GM18873 (cell line): ENCODE measurements around the gene CSNK1E.

Experiments
- ATAC-seq: cut with Tn5 transposase; IDR thresholded peaks from one replicate; pipeline ENCODE4 v1.9.1; 2021; ENCODE audit warnings: mild to moderate bottlenecking, moderate library complexity, moderate number of reproducible peaks; ENCODE audit not compliant: unreplicated experiment, low FRiP score

Gene CSNK1E

DNA sequence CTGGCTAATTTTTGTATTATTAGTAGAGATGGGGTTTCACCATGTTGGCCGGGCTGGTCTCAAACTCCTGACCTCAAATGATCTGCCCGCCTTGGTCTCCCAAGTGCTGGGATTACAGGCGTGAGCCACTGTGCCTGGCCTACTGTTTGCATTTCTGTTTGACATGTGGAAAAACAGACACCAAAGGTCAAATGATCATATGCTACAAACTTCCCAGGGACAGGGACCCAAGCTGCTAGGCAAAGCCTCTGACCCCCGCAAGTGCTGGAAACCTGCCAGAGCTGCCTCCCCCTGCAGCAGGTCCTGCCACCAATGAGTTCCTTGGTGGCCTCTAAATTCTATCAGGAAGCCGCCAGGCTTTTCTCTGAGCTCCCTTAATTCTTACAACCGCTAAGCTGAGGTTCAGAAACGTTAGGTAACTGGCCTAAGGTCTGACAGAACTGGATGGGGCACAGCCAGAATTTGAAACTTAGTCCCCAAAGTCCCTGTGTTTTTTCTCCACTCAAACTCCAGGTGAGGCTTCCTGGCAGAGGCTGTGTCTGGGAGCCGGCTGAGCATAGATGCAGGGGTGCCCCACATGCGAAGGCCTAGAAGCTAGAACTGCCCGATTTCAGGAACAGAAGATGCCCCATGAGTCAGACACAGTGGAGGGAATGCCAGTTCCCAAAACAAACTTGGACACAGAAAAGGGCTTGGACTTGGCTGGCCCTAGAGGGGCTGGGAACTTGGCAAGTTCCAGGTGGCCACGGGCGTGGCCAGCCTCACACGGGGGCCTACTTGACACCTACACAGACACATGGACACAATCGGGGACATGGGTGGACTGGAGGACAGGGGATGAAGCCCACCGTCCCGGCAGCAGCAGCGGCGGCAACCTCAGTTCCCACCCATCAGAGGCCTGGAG is 7.4 kb downstream of the CSNK1E start:
- no peak for ATAC-seq

DNA sequence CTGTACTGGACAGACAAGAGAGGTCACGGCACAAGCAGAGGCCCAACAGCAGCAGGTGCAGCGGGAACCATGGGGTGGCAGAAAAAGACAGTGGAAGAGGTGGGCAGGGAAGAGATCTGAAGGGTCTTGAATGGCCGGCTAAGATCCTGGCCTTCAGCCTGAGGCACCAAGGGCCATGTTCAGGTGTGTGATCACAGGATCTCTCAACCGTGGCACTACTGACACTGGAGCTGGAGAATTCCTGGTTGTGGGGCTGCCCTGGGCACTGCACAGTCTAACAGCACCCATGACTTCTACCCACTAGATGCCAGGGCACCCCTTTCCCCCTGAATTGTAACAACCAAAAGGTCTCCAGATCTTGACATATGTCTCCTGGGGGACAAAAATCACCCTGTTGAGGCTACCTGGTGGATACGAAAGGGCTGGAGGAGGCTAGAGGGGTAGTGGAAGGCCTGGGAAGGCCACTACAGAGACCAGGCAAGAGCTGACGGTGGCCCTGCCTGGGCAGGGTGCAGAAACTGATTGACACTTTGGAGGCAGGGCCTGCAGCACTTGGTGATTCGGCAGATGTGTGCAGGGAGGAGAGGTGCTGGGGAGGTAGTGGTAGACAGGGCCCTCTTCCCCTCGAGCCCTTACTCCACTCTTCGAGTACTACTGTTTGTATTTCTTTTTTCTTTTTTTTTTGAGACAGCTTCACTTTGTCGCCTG is 8.3 kb downstream of the CSNK1E start:
- ATAC-seq = no peak

DNA sequence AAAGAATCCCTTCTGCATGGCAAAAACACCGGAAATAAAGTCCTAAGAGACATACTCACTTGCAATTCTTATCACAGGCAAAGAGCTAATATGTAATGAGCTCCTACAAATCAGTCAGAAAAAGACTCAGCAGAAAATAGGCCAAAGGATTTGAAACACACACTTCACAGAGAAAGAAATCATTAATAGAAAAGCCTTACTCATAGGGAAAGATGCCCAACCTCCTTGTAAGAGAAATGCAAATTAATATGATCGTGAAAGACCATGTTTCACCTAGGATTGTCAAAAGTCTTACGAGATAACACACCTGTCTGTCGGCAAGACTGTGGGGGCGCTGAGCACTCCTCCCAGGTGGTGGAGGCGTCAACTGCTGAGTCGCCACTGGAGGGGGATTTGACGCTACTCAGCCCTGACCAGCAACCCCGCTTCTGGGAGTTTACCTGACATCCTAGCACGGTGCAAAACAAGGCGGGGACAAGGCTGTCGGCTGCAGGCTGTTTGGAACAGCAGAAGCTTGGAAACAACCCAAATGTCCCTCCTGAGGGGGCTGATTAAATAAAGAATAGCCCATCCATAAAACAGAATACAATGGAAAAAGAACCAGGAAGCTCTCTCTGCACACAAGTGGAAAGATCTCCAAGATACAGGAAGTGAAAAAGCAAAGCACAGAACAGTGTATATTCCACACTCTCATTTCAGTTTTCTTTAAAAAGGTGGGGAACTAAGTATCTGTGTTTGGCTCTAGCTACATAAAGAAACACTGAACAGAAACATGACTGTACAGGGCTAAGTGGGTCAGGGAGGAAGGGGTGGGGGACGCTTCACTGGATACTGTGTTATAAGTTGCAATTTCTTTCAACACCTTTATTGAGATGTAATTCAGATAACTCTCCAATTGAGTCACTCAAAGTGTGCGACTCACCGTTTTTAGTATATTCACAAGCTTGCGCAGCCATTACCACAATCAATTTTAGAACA is 11.5 kb downstream of the CSNK1E start:
- peak; percentile 51 for ATAC-seq

DNA sequence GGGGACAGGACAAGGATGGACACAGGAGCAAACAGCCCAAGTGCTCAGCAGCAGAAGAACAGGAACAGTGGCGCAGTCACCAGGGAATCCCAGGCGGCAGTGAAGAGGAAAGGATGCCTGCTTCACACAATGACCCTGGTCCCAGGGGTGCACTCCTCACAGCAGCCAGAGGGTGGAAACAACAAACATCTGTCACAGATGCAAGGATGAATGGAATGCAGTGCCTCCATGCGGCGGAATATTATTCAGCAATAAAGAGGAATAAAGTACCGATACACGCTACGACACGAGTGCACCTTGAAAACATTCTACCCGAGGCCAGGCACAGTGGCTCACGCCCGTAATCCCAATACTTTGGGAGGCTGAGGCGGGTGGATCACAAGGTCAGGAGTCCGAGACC is 12.7 kb downstream of the CSNK1E start:
- no peak for ATAC-seq

DNA sequence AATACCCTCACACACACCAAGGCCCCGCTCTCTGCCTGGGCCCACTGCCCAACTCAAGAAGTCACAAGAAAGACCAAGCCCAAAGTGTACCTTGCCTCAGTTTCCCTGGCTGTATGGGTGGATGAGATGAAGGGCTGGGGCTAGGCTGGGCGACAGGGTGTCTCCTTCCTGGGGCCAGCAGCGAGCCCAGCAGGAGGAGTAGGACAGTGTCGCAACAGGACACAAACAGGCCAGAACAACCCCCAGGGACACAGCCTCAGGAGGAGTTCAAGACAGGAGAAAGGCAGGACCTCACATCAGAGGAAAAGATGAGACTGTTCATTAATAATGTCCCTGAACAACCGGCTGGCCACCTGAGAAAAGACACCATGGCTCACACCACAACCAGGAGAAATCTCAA is 13.3 kb downstream of the CSNK1E start:
- ATAC-seq = no peak

DNA sequence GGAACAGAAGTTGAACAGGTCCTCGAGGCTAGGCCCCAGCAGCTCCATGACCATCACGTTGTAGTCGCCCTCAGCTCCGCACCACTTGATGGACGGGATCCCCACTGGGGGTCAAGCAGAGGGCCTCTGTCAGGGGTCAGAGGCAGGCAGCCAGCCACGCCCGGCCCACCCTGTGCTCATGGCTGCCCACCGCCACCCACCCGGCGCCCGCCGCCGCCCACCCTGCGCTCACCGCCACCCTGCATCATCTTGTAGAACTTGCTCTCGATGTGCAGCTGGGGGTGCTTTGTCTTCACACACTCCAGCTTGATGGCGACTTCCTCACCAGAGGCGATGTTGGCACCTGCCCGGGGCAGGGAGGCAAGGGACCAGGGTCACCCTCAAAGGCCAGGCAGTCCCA is 14.3 kb downstream of the CSNK1E start:
- ATAC-seq = no peak

DNA sequence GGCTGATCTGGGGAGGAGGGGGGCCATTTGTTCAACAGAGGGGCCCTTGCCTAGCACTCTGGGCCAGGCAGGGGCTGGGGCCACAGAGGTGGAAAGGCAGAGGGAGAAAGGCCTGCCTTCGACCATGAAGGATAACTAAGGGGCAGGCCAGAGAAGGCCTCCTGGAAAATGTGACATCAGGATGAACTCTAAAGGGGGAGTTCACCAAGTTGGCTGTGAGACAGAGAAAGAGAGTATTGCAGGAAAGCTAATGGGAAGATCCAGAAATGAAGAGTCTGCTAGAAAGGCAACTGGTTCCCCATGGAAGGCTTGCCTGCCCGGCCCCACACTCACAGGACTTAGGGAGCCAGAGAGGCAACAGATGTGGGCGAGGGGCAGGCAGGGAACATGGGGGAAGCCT is 16.3 kb downstream of the CSNK1E start:
- ATAC-seq = no peak

DNA sequence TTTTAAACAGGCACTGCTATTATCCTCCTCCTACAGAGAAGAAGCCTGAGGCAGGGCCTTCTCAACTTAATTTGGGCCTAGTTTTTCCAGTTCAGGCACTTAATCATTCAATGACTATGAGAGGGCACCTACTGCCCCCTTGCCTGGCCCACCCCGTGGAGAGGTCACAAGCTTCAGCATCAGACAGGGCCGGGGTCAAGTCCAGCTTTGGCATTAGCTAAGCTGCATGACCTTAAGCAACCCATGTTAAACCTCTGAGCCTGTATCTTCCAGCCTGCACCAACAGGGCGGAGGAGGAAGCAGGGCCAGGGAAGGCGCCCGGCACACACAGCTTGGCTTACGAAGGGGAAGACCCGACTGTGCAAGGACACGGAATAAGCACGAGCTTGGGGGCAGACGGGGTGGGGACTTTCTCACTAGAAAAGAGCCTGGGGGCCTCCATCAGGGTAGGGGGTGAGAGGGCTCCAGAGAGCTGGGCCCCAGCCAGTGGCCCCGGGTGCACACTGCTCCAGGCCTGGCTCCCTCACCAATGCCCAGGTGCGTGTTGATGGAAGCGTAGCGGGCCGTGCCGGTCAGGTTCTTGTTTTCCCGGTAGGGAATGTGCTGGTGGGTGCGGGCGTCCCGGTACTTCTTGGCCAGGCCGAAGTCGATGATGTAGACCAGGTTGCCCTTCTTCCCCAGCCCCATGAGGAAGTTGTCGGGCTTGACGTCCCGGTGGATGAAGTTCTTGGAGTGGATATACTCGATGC is 16.9 kb downstream of the CSNK1E start:
- no peak for ATAC-seq

DNA sequence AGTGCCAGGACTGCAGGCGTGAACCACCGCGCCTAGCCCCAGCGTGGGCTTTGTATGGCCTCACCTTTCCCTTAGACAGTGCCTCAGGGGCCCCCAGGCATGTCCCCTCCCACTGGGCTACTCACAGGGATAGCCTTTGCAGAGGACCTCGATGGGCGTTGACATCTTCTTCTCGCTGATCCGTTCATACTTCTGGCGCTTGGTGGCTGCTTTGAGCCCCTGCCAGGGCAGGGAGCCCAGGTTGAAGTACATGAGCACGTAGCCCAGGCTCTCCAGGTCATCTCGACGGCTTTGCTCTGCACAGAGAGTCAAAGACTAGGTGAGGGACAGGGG is 17.5 kb downstream of the CSNK1E start:
- ATAC-seq = no peak

DNA sequence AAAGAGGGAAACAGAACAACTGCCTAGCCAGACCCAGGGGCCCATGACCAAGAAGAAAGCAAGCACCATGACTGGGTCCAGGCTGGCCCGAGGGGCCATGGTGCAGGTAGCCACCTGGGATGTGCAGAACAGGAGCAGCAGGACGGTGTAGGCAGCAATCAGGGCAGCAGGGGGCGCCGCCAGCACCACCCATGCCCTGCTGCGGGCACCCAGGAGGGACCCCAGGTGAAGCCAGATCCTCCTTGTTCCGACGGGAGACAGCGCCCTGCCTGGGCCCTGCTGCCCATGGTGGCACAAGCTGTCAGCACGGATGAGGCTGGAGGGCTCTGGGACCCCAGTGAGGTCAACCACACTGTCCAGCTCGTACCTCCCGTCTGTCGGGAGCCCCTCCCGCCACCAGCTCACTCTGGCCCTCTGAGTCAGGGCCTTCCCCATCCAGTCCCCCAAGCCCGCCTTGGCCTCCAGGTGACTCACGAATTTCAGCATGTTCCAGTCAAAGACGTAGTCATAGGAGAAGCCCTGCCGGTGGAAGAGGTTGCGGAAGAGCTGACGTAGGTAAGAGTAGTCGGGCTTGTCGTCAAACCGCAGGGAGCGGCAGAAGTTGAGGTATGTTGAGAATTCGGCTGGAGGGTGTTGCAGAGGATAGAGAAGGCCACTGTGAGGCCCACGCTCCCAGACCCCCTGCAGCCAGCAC is 18.8 kb downstream of the CSNK1E start:
- ATAC-seq = no peak

DNA sequence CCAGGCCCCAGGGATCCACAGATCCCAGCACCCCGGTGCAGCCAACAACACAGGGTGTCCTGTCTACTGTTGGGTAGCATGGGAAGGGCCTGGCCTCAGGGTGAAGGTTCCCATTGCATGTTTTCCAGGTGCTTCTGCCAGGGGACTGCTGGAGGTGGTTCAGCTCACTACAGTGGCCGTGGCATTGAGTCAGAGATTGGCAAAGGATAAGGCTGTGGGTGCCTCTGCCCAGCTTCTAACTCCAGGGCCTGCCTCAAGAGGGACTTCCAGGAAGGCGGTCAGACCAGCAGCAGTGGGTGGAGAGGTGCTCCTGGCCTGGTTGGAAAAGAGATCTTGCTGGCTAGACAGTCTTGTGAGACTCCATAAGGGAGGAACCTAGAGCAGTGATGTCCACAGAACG is 20.9 kb downstream of the CSNK1E start:
- no peak for ATAC-seq

DNA sequence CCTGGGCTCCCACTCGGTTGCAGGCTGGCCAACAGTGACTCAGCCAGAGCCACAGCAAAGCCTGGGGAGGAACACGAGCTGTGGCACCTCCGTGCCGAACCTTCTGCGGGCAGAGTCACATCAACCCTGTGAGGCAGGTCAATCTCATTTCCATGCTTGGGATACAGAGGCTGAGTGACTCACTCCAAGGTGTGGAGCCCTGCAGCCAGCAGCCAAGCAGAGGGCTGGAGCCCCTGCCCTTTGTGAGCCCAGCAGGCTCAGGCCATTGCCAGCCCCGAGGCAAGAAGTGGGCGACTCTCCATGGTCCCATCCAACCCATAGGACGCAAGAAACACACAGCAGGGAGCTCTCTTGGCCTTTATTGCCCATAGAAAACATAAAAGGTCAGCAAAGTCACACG is 21.4 kb downstream of the CSNK1E start:
- no peak for ATAC-seq

DNA sequence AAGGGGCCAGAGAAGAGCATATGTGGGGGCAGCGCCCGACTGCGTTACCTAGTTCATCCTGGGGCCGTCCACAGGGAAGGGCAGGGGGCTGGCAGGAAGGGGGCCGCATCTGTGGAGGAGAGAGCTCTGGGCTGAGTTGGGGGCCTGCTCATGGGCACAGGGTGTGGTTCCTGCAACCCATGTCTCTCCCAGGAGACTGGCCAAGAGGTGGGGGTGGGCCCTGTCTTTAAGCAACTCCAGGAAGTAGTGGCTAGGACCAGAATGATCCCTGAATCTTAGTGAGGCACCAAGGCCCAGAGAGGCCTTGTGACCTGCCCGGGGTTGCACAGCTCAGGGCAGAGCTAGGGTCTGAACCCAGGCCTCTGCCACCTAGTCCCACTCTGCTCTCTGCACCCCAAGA is 21.9 kb downstream of the CSNK1E start:
- no peak for ATAC-seq

DNA sequence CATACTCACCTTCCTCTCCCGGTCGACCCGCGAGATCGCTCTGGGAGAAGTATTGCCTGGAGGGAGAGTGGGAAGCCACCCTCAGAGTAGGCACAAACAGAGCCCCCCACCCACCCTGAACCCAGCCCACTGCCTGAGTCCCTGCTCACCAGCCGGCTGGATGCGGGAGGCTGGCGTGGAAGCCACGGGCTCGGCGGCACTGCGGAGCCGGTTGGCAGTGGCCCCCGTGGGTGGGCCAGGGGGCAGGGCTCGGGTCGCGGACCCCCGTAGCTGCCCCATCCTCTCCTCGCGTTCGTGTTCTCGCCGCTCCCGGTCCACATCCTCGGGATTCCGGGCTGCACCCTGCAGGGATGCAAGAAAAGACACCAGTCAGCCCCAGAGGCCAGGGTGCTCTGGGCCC is 23.0 kb downstream of the CSNK1E start:
- no peak for ATAC-seq

DNA sequence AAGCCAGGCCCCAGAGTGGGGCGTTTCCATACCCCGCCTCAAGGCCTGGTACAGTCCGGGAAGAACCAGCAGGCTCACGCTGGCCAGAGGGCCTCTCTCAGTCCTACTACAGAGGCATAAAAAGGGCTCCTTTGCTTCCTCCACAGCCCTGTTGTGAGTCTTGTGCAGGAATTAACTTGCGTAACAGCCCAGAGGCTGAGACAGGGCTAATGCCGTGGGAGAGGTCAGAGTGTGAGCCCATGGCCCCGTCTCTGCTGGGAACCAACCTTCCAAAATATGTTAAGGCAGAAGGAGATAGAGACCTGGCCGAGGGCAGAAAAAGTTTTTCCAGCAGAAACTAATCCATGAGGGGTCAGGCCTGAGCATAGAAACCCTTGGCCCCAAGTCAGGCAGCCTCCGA is 24.5 kb downstream of the CSNK1E start:
- no peak for ATAC-seq

DNA sequence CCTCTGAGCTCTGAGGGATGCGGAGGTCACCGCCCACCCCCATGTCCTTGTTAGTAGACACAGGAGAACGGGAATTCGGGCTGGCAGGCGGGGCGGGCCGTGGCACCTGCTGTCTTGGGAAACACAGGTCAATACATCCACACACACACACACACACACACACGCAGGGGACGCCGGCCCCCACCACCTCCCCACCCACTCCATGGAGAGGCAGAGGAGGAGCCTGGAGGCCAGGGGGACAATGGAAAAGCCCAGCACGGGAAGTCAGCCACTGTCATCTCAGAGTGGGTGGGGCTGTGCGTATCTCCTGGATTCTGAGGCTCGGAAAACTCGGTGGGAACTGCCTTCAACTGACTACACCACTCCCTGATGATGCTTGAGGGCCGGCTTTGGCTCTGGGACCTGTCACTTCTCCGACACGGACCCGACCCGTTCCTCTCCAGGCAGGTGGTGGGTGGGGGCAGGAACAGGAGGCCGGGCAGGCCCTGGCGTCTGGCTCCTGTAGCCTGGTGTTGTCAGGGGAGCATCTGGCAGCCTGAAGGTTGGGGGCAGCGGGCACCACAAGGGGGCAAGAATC is 25.9 kb downstream of the CSNK1E start:
- ATAC-seq = no peak

DNA sequence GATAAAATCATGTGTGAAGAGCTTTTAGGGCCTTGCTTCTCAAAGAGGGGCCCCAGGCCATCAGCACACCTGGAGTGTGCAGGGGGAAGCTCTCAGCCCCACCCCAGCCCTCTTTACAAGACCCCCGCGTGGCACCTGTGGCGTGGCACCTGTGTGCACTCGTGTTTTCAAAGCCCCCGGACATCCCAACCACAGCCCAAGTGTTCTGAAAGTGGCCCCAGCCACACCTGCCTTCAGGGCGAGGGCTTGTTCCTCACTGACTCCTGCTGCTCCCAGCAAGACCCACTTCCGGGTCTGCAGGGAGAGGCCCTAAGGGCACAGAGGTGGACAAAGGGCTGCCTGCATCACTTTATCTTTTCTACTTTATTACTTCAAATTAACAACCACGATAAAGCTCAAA is 26.9 kb downstream of the CSNK1E start:
- no peak for ATAC-seq

DNA sequence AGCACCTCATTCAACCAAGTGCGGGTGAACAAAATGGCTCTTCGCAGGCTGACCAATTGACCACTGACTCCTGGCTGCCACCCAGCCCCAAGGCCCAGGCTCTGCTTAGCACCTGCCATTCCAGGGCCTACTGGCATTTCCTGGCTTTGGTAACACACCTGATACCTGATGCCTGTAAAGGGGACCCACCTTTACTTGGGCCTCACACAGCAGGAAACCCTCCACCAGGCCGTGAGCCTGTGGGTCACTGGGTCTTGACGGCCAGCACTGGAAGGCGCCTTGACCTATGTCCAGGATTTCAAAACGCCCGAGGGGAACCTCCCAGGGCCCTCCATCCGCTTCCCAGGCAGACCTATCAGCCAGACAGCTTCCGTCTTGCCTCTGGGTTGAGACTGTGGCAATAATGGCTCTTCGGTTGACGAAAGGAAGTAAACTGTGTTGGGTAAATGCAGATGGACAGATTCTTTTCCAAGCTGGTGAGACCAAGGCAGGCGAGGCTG is 27.6 kb downstream of the CSNK1E start:
- no peak for ATAC-seq
